Measurements from ENCODE around the gene MGRN1. TPM values are rescaled to one million over a fixed set of nuclear protein-coding genes. Genes with fewer than 3 reads are reported as not detected.

MGRN1 gene
- total RNA-seq, 1 experiment from 2014 or later = 72.3 TPM

DNA sequence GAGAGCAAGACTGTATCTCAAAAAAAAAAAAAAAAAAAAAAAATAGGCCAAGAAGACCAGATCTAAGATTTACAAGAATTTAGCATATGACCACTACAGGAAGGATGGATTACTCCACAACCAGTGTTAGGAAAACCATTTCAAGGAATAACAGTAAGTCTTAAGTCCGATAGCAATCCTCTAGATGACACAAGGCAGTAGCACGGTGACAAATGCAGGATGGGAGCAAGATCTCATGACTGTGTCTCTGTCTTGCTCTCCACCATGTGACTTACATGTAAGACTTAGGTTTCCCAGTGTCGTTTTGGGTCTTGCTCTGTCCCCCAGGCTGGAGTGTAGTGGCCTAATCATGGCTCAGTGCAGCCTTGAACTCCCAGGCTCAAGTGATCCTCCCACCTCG lies 40.7 kb upstream of the MGRN1 start:
- ChIA-PET POLR2A (no interaction called here), CTCF (no interaction called here)
- no peaks in the 10 kb centered on the region for H3K36me3 Mint-ChIP-seq (ENCODE audit: insufficient read depth, unreplicated experiment)
- Histone ChIP-seq H3K4me3 (ENCODE audit: low read depth, low read length) (no peak overlapping the region), H3K27me3 (replicated peaks; ENCODE audit: control insufficient read depth, insufficient read depth, low read length) (no peaks in the 10 kb centered on the region), H3K4me1 (no peaks in the 10 kb centered on the region), H3K36me3 (ENCODE audit: control insufficient read depth, insufficient read depth, low read length) (no peaks in the 10 kb centered on the region), H3K9me3 (no peaks in the 10 kb centered on the region)
- H3K9me3 Mint-ChIP-seq (ENCODE audit: unreplicated experiment) = no peaks in the 10 kb centered on the region
- H3K4me3 Mint-ChIP-seq (ENCODE audit: unreplicated experiment) = no peak overlapping the region
- H3K27me3 Mint-ChIP-seq (ENCODE audit: insufficient read depth, unreplicated experiment) = peaks cover 4% of the 10 kb centered on the region
- BruUV-seq (replicated peaks) = no TSS peak
- intact Hi-C loops (cut with micrococcal nuclease; ENCODE audit: unreplicated experiment) = no loop called here
- TF ChIP-seq CTCF (IDR thresholded peaks at IDR 0.05; ENCODE audit: insufficient read depth in 1 of 2, low read depth in 1 of 2, low read length in 1 of 2, severe bottlenecking in 1 of 2, unreplicated experiment in 1 of 2) = no peak
- H3K27ac Mint-ChIP-seq (ENCODE audit: unreplicated experiment) = no peak overlapping the region
- no peak for DNase-seq
- H3K4me1 Mint-ChIP-seq (ENCODE audit: low read depth, unreplicated experiment) = peaks cover 6% of the 10 kb centered on the region

DNA sequence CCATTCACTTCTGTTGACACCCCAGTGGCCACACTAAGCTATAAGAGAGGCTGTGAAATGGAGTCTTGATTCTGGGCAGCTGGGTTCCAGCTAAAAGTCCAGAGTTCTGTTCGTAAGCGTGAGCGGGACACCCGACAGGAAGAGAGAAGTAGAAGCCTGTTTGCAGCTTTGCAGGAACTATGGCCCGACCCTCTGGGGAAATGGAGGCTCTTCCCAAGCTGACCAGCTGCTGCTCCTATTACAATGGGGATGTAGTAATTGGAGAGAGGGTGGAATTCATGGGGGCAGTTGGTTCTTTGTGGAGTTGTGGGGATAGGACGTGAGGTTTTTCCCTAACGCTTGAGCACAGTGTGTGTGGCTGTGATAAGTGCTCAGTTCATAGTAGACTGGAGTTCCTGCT lies 38.3 kb upstream of the MGRN1 start:
- POLR2A ChIA-PET = no interaction called here
- no peaks in the 10 kb centered on the region for H3K9me3 ChIP-seq
- BruUV-seq (replicated peaks) = no TSS peak

DNA sequence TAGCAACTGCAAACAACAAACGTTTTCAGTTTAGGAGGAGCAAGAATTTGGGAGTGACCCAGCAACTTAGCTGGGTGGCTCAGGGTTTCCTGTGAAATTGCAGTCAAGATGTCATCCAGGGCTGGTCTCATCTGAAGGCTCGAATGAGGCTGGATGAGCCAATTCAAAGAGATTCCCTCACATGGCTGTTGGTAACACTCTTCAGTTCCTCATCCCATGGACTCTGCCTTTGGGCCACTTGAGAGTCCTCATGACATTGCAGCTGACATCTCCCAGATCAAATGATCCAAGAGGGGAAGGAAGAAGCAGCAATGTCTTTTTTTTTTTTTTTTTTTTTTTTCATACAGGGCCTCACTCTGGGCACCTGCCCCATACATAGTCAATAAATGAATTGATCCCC lies 36.2 kb upstream of the MGRN1 start:
- Mint-ChIP-seq H3K27ac (ENCODE audit: unreplicated experiment) (no peak overlapping the region), H3K4me1 (ENCODE audit: low read depth, unreplicated experiment) (peaks cover 6% of the 10 kb centered on the region), H3K9me3 (ENCODE audit: unreplicated experiment) (no peaks in the 10 kb centered on the region), H3K27me3 (ENCODE audit: insufficient read depth, unreplicated experiment) (peaks cover 4% of the 10 kb centered on the region), H3K36me3 (ENCODE audit: insufficient read depth, unreplicated experiment) (no peaks in the 10 kb centered on the region), H3K4me3 (ENCODE audit: unreplicated experiment) (no peak overlapping the region)
- Histone ChIP-seq H3K4me3 (ENCODE audit: low read depth, low read length) (no peak overlapping the region), H3K27me3 (replicated peaks; ENCODE audit: control insufficient read depth, insufficient read depth, low read length) (no peaks in the 10 kb centered on the region), H3K9me3 (no peaks in the 10 kb centered on the region), H3K36me3 (ENCODE audit: control insufficient read depth, insufficient read depth, low read length) (no peaks in the 10 kb centered on the region), H3K4me1 (no peaks in the 10 kb centered on the region)
- intact Hi-C loops (cut with micrococcal nuclease; ENCODE audit: unreplicated experiment) = no loop called here
- BruUV-seq (replicated peaks) = no TSS peak
- TF ChIP-seq CTCF (IDR thresholded peaks at IDR 0.05; ENCODE audit: insufficient read depth in 1 of 2, low read depth in 1 of 2, low read length in 1 of 2, severe bottlenecking in 1 of 2, unreplicated experiment in 1 of 2) = no peak
- ChIA-PET CTCF (interaction anchor here (0.7 kb wide), 2 partner anchors 14 to 49 kb away, joined by 3 to 6 read pairs; no protein-coding TSS in a partner anchor), POLR2A (no interaction called here)
- no peak for DNase-seq

More for the DNA sequence above, 38.3 kb upstream of the MGRN1 start:
- no peak overlapping the region for H3K4me3 Mint-ChIP-seq (ENCODE audit: unreplicated experiment)
- H3K4me3 ChIP-seq (ENCODE audit: low read depth, low read length) = no peak overlapping the region
- no peaks in the 10 kb centered on the region for H3K36me3 Mint-ChIP-seq (ENCODE audit: insufficient read depth, unreplicated experiment)
- H3K4me1 ChIP-seq = no peaks in the 10 kb centered on the region
- peaks cover 4% of the 10 kb centered on the region for H3K27me3 Mint-ChIP-seq (ENCODE audit: insufficient read depth, unreplicated experiment)
- H3K27me3 ChIP-seq (replicated peaks; ENCODE audit: control insufficient read depth, insufficient read depth, low read length) = no peaks in the 10 kb centered on the region
- H3K27ac Mint-ChIP-seq (ENCODE audit: unreplicated experiment) = no peak overlapping the region
- no peaks in the 10 kb centered on the region for H3K9me3 Mint-ChIP-seq (ENCODE audit: unreplicated experiment)
- TF ChIP-seq CTCF (IDR thresholded peaks at IDR 0.05; ENCODE audit: insufficient read depth in 1 of 2, low read depth in 1 of 2, low read length in 1 of 2, severe bottlenecking in 1 of 2, unreplicated experiment in 1 of 2) = no peak
- no peak for DNase-seq
- intact Hi-C loops (cut with micrococcal nuclease; ENCODE audit: unreplicated experiment) = no loop called here
- CTCF ChIA-PET = interaction anchor here (0.6 to 2.0 kb wide), 6 partner anchors 38 to 68 kb away, joined by 3 to 8 read pairs (median 4); partner anchors contain the start of genes CDIP1 and MGRN1
- H3K36me3 ChIP-seq (ENCODE audit: control insufficient read depth, insufficient read depth, low read length) = no peaks in the 10 kb centered on the region
- H3K4me1 Mint-ChIP-seq (ENCODE audit: low read depth, unreplicated experiment) = peaks cover 6% of the 10 kb centered on the region
